Activated CD4-positive, alpha-beta T cell treated with anti-CD3 and anti-CD28 coated beads for 24 hours (primary cell): ENCODE measurements around the gene LPAR4.
"Not testable (repeated sequence)": the region's sequence is repeated elsewhere in the genome, so short reads cannot be mapped to it uniquely, and the experiment has no call there.

Source experiments
- DNase-seq, 2 donors: peaks; one replicate each; pipeline ENCODE4 v3.0.0-alpha.2; 2020; ENCODE audit warnings: low read depth in 2 of 2

LPAR4 gene

GRCh38 chrX:78747489-78747888 lies at the start of gene LPAR4:
LPAR4 (plus strand) TSS chrX:78747720; CDS start chrX:78754870, 7,150 bp downstream.
- DNase-seq = no peak

- DNase-seq = no peak
These were observed 41.4 kb upstream of the LPAR4 start for GRCh38 chrX:78706071-78706470.

- DNase-seq = no peak
These were observed 39.3 kb upstream of the LPAR4 start for GRCh38 chrX:78708262-78708661.

- no peak for DNase-seq
These were observed 38.7 kb upstream of the LPAR4 start for GRCh38 chrX:78708816-78709215.

GRCh38 chrX:78710171-78710570 lies 37.3 kb upstream of the LPAR4 start:
- no peak for DNase-seq

GRCh38 chrX:78712336-78712735 lies 35.2 kb upstream of the LPAR4 start:
- DNase-seq = no peak

GRCh38 chrX:78725287-78725686 lies 22.2 kb upstream of the LPAR4 start:
- DNase-seq = no peak

GRCh38 chrX:78746496-78746895 lies 1.0 kb upstream of the LPAR4 start:
- DNase-seq = no peak

- DNase-seq = no peak
These were observed 451 bp downstream of the LPAR4 start for GRCh38 chrX:78747971-78748370.

- DNase-seq = no peak
These were observed 1.3 kb downstream of the LPAR4 start for GRCh38 chrX:78748846-78749245.

GRCh38 chrX:78753571-78753970 lies 6.1 kb downstream of the LPAR4 start:
- no peak for DNase-seq

GRCh38 chrX:78754917-78755316 lies 7.4 kb downstream of the LPAR4 start:
- no peak for DNase-seq

- no peak for DNase-seq
These were observed 11.6 kb downstream of the LPAR4 start for GRCh38 chrX:78759081-78759480.

GRCh38 chrX:78769101-78769755 lies 21.7 kb downstream of the LPAR4 start:
- no peak for DNase-seq

- no peak for DNase-seq
These were observed 22.4 kb downstream of the LPAR4 start for GRCh38 chrX:78769946-78770345.

GRCh38 chrX:78796916-78797315 lies 49.4 kb downstream of the LPAR4 start:
- no peak for DNase-seq

- DNase-seq = no peak
These were observed 52.6 kb downstream of the LPAR4 start for GRCh38 chrX:78800114-78800513.

- no peak for DNase-seq
These were observed 53.2 kb downstream of the LPAR4 start for GRCh38 chrX:78800694-78801093.

GRCh38 chrX:78801522-78801921 lies 54.0 kb downstream of the LPAR4 start:
- DNase-seq = no peak

GRCh38 chrX:78802526-78802925 lies 55.0 kb downstream of the LPAR4 start:
- not testable (repeated sequence) for DNase-seq
